HG03280 (cell line): ENCODE results near the gene GRPEL2.
"Not testable (repeated sequence)": the region's sequence is repeated elsewhere in the genome, so short reads cannot be mapped to it uniquely, and the experiment has no call there.

Experiments
- ATAC-seq: cut with Tn5 transposase; IDR thresholded peaks from one replicate; pipeline ENCODE4 v1.9.1; 2021; ENCODE audit warnings: mild to moderate bottlenecking, moderate library complexity; ENCODE audit not compliant: unreplicated experiment

GRPEL2 gene

GRCh38 chr5:149391524-149391923 lies 46.2 kb downstream of the GRPEL2 start:
- no peak for ATAC-seq

GRCh38 chr5:149392718-149393117 lies 47.4 kb downstream of the GRPEL2 start:
- ATAC-seq = no peak

GRCh38 chr5:149394996-149395395 lies 49.7 kb downstream of the GRPEL2 start:
- not testable (repeated sequence) for ATAC-seq

- no peak for ATAC-seq
Measured at GRCh38 chr5:149397530-149397929, 52.2 kb downstream of the GRPEL2 start.

GRCh38 chr5:149398747-149399266 lies 53.5 kb downstream of the GRPEL2 start:
- not testable (repeated sequence) for ATAC-seq

GRCh38 chr5:149399775-149400174 lies 54.5 kb downstream of the GRPEL2 start:
- no peak for ATAC-seq

- no peak for ATAC-seq
Measured at GRCh38 chr5:149400304-149400703, 55.0 kb downstream of the GRPEL2 start.

- no peak for ATAC-seq
Measured at GRCh38 chr5:149401051-149401450, 55.8 kb downstream of the GRPEL2 start.

GRCh38 chr5:149402291-149402690 lies 57.0 kb downstream of the GRPEL2 start:
- no peak for ATAC-seq
